Measurements from ENCODE around the gene MAPK4. TPM values are rescaled to one million over a fixed set of nuclear protein-coding genes. Genes with fewer than 3 reads are reported as not detected.

The MAPK4 gene
- total and polyA plus RNA-seq, 7 experiments from 2014 or later, result not detected

DNA sequence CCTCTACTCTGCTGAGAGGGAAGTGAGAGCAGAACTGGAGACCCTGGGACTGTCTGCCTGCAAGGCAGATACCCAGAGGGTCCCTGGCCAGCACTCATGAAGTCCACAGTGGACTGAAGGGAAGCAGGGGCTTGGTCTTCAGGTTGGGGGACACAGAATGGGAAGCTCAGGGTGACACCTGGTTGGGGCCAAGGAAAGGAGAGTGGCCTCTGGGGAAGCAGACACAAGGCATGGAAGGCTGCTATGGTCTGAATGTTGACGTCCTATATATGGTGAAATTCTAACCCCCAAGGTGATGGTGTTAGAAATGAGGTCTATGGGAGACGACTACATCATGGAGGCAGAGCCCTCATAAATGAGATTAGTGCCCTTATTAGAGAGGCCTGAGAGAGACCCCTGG lies 190.7 kb downstream of the MAPK4 start:
- intact Hi-C loops (cut with micrococcal nuclease), result no loop called here
- ChIA-PET POLR2A (no interaction called here), CTCF (no interaction called here)
- no peak for ATAC-seq
- H3K27me3 Mint-ChIP-seq, result peaks cover 11 to 60% (median 33%) of the 10 kb centered on the region in 5 donors
- H3K27me3 ChIP-seq (ENCODE audit: control insufficient read depth in 2 of 2, insufficient read depth in 2 of 2, low read length in 2 of 2), result no peaks in the 10 kb centered on the region
- no peaks in the 10 kb centered on the region for H3K4me1 ChIP-seq (ENCODE audit: control insufficient read depth in 2 of 2, insufficient read depth in 2 of 2, low read length in 2 of 2)
- H3K4me1 Mint-ChIP-seq, result no peaks in the 10 kb centered on the region
- no peak overlapping the region for H3K27ac Mint-ChIP-seq
- H3K36me3 ChIP-seq (ENCODE audit: control insufficient read depth in 2 of 3, insufficient read depth in 3 of 3, low read length in 3 of 3), result no peaks in the 10 kb centered on the region
- DNase-seq, result no peak
- no peaks in the 10 kb centered on the region for H3K36me3 Mint-ChIP-seq
- H3K4me3 Mint-ChIP-seq, result no peak overlapping the region
- peaks cover 0 to 6% (median 0%) of the 10 kb centered on the region in 11 donors for H3K9me3 Mint-ChIP-seq
- H3K27ac ChIP-seq (ENCODE audit: low read depth, low read length), result no peak overlapping the region
- H3K9me3 ChIP-seq (ENCODE audit: control insufficient read depth in 2 of 3, low read length in 3 of 3), result no peaks in the 10 kb centered on the region
- H3K4me3 ChIP-seq (ENCODE audit: low read length), result no peak overlapping the region

DNA sequence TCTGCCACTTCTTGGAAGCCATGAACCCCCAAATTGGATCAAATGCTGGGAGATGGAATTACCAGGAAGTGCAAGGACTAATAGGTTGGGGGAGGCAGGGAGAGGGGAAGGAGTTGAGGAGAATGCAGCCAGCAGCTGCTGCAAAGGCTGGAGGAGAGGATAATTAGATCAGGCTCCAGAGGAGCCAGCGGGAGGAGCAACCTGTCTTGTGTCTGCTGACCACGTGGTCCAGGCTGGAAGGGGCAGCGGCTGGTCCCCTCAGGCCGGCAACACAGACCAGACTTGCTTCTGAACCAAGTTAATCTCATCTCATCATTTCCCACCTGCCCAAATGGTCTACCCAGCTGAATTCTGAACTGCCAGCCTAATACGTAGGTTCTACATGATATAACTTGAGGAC lies 191.6 kb downstream of the MAPK4 start:
- intact Hi-C loops (cut with micrococcal nuclease), result no loop called here
- Mint-ChIP-seq H3K4me1 (no peaks in the 10 kb centered on the region), H3K27ac (no peak overlapping the region), H3K36me3 (no peaks in the 10 kb centered on the region), H3K9me3 (peaks cover 0 to 6% (median 0%) of the 10 kb centered on the region in 11 donors), H3K27me3 (peaks cover 11 to 57% (median 33%) of the 10 kb centered on the region in 5 donors), H3K4me3 (no peak overlapping the region)
- ChIA-PET POLR2A (no interaction called here), CTCF (no interaction called here)
- Histone ChIP-seq H3K9me3 (ENCODE audit: control insufficient read depth in 2 of 3, low read length in 3 of 3) (no peaks in the 10 kb centered on the region), H3K4me1 (ENCODE audit: control insufficient read depth in 2 of 2, insufficient read depth in 2 of 2, low read length in 2 of 2) (no peaks in the 10 kb centered on the region), H3K27me3 (ENCODE audit: control insufficient read depth in 2 of 2, insufficient read depth in 2 of 2, low read length in 2 of 2) (no peaks in the 10 kb centered on the region), H3K27ac (ENCODE audit: low read depth, low read length) (no peak overlapping the region), H3K4me3 (ENCODE audit: low read length) (no peak overlapping the region), H3K36me3 (ENCODE audit: control insufficient read depth in 2 of 3, insufficient read depth in 3 of 3, low read length in 3 of 3) (no peaks in the 10 kb centered on the region)
- DNase-seq (no peak), ATAC-seq (no peak)

DNA sequence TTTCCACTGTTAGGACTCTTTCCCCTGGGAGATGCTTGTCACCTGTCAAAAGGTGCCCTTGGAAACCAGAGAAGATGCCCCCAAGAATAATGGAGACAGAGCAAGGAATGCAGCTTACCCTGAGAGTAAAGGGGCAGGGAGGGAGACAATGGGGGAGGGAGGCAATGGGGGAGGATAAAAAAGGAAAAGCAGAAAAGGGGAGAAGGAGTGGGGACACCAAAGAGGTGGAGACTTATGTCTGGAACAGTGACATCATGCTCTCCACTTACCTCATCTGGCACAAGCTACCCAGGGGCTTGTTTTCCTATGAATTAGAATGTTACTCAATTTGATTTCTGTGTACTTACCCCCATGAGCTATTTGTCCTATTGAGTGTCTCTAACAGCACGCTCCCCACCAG lies 192.1 kb downstream of the MAPK4 start:
- DNase-seq, result no peak
- Histone ChIP-seq H3K4me3 (ENCODE audit: low read length) (no peak overlapping the region), H3K27me3 (ENCODE audit: control insufficient read depth in 2 of 2, insufficient read depth in 2 of 2, low read length in 2 of 2) (no peaks in the 10 kb centered on the region), H3K9me3 (ENCODE audit: control insufficient read depth in 2 of 3, low read length in 3 of 3) (no peaks in the 10 kb centered on the region), H3K4me1 (ENCODE audit: control insufficient read depth in 2 of 2, insufficient read depth in 2 of 2, low read length in 2 of 2) (no peaks in the 10 kb centered on the region), H3K36me3 (ENCODE audit: control insufficient read depth in 2 of 3, insufficient read depth in 3 of 3, low read length in 3 of 3) (no peaks in the 10 kb centered on the region), H3K27ac (ENCODE audit: low read depth, low read length) (no peak overlapping the region)
- CTCF ChIA-PET, result no interaction called here
- Mint-ChIP-seq H3K4me1 (no peaks in the 10 kb centered on the region), H3K36me3 (no peaks in the 10 kb centered on the region), H3K4me3 (no peak overlapping the region), H3K27me3 (peaks cover 13 to 58% (median 32%) of the 10 kb centered on the region in 5 donors), H3K9me3 (peaks cover 0 to 6% (median 0%) of the 10 kb centered on the region in 11 donors), H3K27ac (no peak overlapping the region)
- intact Hi-C loops (cut with micrococcal nuclease), result no loop called here
- ATAC-seq, result no peak
- POLR2A ChIA-PET, result no interaction called here

DNA sequence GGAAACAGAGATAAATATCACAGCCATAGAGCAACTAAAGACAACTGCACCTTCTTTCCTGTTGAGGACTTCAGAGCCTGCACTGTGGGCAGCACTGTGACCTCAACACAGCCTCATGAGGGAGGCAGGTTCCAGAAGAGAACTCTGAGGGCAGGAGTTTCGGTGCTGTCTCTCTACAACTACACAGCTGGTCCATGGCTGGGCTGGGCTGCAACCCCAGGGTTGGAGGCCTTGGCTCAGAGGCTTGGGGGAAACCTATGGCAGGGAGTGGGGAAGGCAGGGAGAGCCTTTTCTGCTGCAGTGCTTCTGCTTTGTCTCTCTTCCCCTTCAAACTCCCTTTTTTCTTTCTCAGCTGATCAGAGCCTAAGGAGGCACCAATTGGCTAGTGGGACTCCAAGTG lies 193.4 kb downstream of the MAPK4 start:
- no peaks in the 10 kb centered on the region for H3K9me3 ChIP-seq (ENCODE audit: control insufficient read depth in 2 of 3, low read length in 3 of 3)
- no peaks in the 10 kb centered on the region for H3K27me3 ChIP-seq (ENCODE audit: control insufficient read depth in 2 of 2, insufficient read depth in 2 of 2, low read length in 2 of 2)
- H3K36me3 ChIP-seq (ENCODE audit: control insufficient read depth in 2 of 3, insufficient read depth in 3 of 3, low read length in 3 of 3), result no peaks in the 10 kb centered on the region
- intact Hi-C loops (cut with micrococcal nuclease), result no loop called here
- ChIA-PET CTCF (interaction anchor here (0.7 kb wide), 1 partner anchor 810 kb away, joined by 3 read pairs; no protein-coding TSS in a partner anchor), POLR2A (no interaction called here)
- Mint-ChIP-seq H3K27ac (no peak overlapping the region), H3K9me3 (peaks cover 0 to 6% (median 0%) of the 10 kb centered on the region in 11 donors), H3K4me3 (no peak overlapping the region), H3K27me3 (peaks cover 13 to 69% (median 44%) of the 10 kb centered on the region in 5 donors), H3K36me3 (no peaks in the 10 kb centered on the region), H3K4me1 (no peaks in the 10 kb centered on the region)
- DNase-seq (no peak), ATAC-seq (no peak)
- H3K4me1 ChIP-seq (ENCODE audit: control insufficient read depth in 2 of 2, insufficient read depth in 2 of 2, low read length in 2 of 2), result no peaks in the 10 kb centered on the region
- no peak overlapping the region for H3K27ac ChIP-seq (ENCODE audit: low read depth, low read length)
- H3K4me3 ChIP-seq (ENCODE audit: low read length), result no peak overlapping the region

DNA sequence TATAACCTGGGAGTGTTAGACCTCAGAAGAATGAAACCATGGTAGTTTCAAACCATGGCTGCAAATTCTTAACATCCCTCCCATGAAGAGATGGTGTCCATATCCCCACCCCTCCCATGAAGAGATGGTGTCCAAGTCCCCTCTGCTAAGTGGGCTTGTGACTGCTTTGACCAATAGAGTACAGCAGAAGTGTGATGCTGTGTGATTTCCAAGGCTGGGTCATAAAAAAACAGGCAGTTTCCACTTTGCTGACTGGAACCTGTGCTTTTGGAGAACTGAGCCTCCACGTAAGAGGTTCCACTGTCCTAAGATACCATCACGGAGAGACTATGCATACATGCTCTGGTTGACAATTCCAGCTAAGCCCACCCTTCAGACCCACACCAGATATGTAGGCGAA lies 194.4 kb downstream of the MAPK4 start:
- Histone ChIP-seq H3K9me3 (ENCODE audit: control insufficient read depth in 2 of 3, low read length in 3 of 3) (no peaks in the 10 kb centered on the region), H3K36me3 (ENCODE audit: control insufficient read depth in 2 of 3, insufficient read depth in 3 of 3, low read length in 3 of 3) (no peaks in the 10 kb centered on the region), H3K27ac (ENCODE audit: low read depth, low read length) (no peak overlapping the region), H3K27me3 (ENCODE audit: control insufficient read depth in 2 of 2, insufficient read depth in 2 of 2, low read length in 2 of 2) (no peaks in the 10 kb centered on the region), H3K4me3 (ENCODE audit: low read length) (no peak overlapping the region), H3K4me1 (ENCODE audit: control insufficient read depth in 2 of 2, insufficient read depth in 2 of 2, low read length in 2 of 2) (no peaks in the 10 kb centered on the region)
- no peak for ATAC-seq
- no peak overlapping the region for H3K27ac Mint-ChIP-seq
- no peaks in the 10 kb centered on the region for H3K4me1 Mint-ChIP-seq
- peaks cover 13 to 63% (median 49%) of the 10 kb centered on the region in 5 donors for H3K27me3 Mint-ChIP-seq
- no peaks in the 10 kb centered on the region for H3K36me3 Mint-ChIP-seq
- POLR2A ChIA-PET, result no interaction called here
- no peak overlapping the region for H3K4me3 Mint-ChIP-seq
- peaks cover 0 to 6% (median 0%) of the 10 kb centered on the region in 11 donors for H3K9me3 Mint-ChIP-seq
- CTCF ChIA-PET, result no interaction called here
- DNase-seq, result no peak
- intact Hi-C loops (cut with micrococcal nuclease), result no loop called here

DNA sequence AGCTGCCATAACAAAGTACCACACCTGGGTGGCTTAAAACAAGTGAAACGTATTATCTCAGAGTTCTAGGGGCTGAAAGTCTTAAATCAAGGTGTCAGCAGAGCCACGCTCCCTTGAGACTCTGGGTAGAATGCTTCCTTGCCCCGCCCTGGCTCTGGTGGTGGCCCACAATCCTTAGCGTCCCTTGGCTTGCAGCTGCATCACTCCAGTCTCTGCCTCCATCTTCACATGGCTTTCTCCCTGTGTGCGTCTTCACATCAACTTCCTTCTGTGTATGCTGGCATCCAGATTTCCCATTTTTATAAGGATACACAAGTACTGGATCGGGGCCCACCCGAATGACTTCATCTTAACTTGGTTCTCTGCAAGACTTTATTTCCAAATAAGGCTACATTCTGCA lies 197.5 kb downstream of the MAPK4 start:
- H3K4me1 ChIP-seq (ENCODE audit: control insufficient read depth in 2 of 2, insufficient read depth in 2 of 2, low read length in 2 of 2), result no peaks in the 10 kb centered on the region
- Mint-ChIP-seq H3K27me3 (peaks cover 6 to 53% (median 39%) of the 10 kb centered on the region in 5 donors), H3K4me1 (no peaks in the 10 kb centered on the region), H3K9me3 (peaks cover 0 to 7% (median 0%) of the 10 kb centered on the region in 11 donors), H3K4me3 (no peak overlapping the region), H3K27ac (no peak overlapping the region), H3K36me3 (no peaks in the 10 kb centered on the region)
- CTCF ChIA-PET, result no interaction called here
- intact Hi-C loops (cut with micrococcal nuclease), result no loop called here
- H3K4me3 ChIP-seq (ENCODE audit: low read length), result no peak overlapping the region
- DNase-seq (no peak), ATAC-seq (no peak)
- H3K27me3 ChIP-seq (ENCODE audit: control insufficient read depth in 2 of 2, insufficient read depth in 2 of 2, low read length in 2 of 2), result no peaks in the 10 kb centered on the region
- H3K36me3 ChIP-seq (ENCODE audit: control insufficient read depth in 2 of 3, insufficient read depth in 3 of 3, low read length in 3 of 3), result no peaks in the 10 kb centered on the region
- POLR2A ChIA-PET, result no interaction called here
- H3K9me3 ChIP-seq (ENCODE audit: control insufficient read depth in 2 of 3, low read length in 3 of 3), result no peaks in the 10 kb centered on the region
- no peak overlapping the region for H3K27ac ChIP-seq (ENCODE audit: low read depth, low read length)

DNA sequence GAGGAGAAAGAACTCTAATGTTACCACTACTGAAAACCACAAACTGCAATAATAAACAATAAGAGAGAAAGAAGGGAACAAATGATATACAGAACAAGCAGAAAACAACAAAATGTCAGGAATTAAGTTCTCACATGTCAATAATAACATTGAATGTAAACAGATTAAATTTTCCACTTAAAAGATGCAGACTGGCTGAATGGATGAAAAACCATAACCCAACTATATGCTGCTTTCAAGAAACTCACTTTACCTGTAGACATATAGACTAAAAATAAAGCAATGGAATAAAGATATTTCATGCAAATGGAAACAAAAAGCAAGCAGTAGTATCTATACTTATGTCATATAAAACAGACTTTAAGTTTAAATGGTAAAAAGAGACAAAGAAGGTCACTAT lies 209.6 kb downstream of the MAPK4 start:
- POLR2A ChIA-PET, result no interaction called here
- H3K4me1 ChIP-seq (ENCODE audit: control insufficient read depth in 2 of 2, insufficient read depth in 2 of 2, low read length in 2 of 2), result no peaks in the 10 kb centered on the region
- ATAC-seq, result no peak
- peaks cover 0 to 22% (median 0%) of the 10 kb centered on the region in 3 experiments for H3K9me3 ChIP-seq (ENCODE audit: control insufficient read depth in 2 of 3, low read length in 3 of 3)
- peaks cover 0 to 16% (median 5%) of the 10 kb centered on the region in 5 donors for H3K36me3 Mint-ChIP-seq
- H3K27me3 Mint-ChIP-seq, result peaks cover 3 to 47% (median 33%) of the 10 kb centered on the region in 5 donors
- no peaks in the 10 kb centered on the region for H3K4me1 Mint-ChIP-seq
- intact Hi-C loops (cut with micrococcal nuclease), result no loop called here
- H3K9me3 Mint-ChIP-seq, result peaks cover 12 to 63% (median 36%) of the 10 kb centered on the region in 11 donors
- no peaks in the 10 kb centered on the region for H3K27me3 ChIP-seq (ENCODE audit: control insufficient read depth in 2 of 2, insufficient read depth in 2 of 2, low read length in 2 of 2)
- H3K27ac ChIP-seq (ENCODE audit: low read depth, low read length), result no peak overlapping the region
- CTCF ChIA-PET, result no interaction called here
- H3K27ac Mint-ChIP-seq, result no peak overlapping the region
- H3K36me3 ChIP-seq (ENCODE audit: control insufficient read depth in 2 of 3, insufficient read depth in 3 of 3, low read length in 3 of 3), result no peaks in the 10 kb centered on the region
- no peak overlapping the region for H3K4me3 Mint-ChIP-seq
- no peak for DNase-seq
- no peak overlapping the region for H3K4me3 ChIP-seq (ENCODE audit: low read length)
